Fibroblast of the aortic adventitia (primary cell): ENCODE data around the gene SCAPER. TPM values are rescaled to one million over a fixed set of nuclear protein-coding genes. Genes with fewer than 3 reads are reported as not detected.

ENCODE experiments used
- DNase-seq: peaks from one replicate; pipeline ENCODE4 v3.0.0-alpha.2; 2010; ENCODE audit warnings: low read depth
- H3K4me3 ChIP-seq: 2 replicates; pipeline ENCODE4 v1.5.1; 2011; ENCODE audit warnings: low read depth, mild to moderate bottlenecking, control low read depth, low read length, moderate library complexity
- total RNA-seq: library from RNA; depleted of rRNA; stranded (reverse); fragments of >200 nt; gene quantifications from 2 replicates; pipeline ENCODE4 v1.2.3, GENCODE V29; 2012; ENCODE audit warnings: low replicate concordance
- TF ChIP-seq, protein P1 (sequence below): IDR thresholded peaks from 2 replicates; pipeline ENCODE4 v1.5.1; 2011; ENCODE audit warnings: mild to moderate bottlenecking, low read length, control low read depth, inconsistent platforms; ENCODE audit not compliant: insufficient read depth

SCAPER gene
- total RNA-seq, 1 donor = 16.3 TPM

DNA sequence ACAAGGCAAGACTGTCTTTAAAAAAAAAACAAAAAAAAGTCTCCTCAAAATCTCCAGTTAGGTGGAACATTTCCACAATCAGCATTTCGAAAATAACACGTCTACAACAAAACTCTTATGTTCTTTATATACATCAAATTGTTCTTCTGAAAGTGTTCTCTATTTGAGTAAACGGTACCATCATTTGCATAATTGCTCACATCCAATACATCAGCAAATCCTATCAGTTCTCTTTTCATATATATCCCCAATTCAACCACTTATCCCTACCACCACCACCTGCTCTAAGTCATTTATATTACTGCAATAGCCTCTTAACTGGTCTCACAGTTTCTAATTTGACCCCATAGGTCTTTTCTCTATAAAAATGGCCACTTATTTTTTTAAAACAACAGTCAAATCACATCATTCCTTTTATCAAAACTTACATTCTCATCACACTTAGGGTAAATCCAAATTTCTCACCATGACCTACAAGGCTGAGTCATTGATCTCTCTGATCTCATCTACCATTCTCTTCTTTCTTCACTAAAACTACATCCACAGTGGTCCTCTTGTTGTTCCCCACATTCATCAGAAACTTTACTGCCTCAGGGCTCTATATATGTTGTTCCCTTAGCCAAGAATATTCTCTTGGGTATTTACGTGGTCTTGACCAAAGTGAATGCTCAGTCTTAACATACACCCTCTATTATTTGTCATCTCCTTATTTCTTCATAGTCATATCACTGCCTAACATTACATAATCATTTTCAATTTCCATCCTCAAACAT lies 237.0 kb downstream of the SCAPER start:
- no peak overlapping the region for H3K4me3 ChIP-seq
- TF ChIP-seq, protein P1, sequence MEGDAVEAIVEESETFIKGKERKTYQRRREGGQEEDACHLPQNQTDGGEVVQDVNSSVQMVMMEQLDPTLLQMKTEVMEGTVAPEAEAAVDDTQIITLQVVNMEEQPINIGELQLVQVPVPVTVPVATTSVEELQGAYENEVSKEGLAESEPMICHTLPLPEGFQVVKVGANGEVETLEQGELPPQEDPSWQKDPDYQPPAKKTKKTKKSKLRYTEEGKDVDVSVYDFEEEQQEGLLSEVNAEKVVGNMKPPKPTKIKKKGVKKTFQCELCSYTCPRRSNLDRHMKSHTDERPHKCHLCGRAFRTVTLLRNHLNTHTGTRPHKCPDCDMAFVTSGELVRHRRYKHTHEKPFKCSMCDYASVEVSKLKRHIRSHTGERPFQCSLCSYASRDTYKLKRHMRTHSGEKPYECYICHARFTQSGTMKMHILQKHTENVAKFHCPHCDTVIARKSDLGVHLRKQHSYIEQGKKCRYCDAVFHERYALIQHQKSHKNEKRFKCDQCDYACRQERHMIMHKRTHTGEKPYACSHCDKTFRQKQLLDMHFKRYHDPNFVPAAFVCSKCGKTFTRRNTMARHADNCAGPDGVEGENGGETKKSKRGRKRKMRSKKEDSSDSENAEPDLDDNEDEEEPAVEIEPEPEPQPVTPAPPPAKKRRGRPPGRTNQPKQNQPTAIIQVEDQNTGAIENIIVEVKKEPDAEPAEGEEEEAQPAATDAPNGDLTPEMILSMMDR = no peak
- no peak for DNase-seq

DNA sequence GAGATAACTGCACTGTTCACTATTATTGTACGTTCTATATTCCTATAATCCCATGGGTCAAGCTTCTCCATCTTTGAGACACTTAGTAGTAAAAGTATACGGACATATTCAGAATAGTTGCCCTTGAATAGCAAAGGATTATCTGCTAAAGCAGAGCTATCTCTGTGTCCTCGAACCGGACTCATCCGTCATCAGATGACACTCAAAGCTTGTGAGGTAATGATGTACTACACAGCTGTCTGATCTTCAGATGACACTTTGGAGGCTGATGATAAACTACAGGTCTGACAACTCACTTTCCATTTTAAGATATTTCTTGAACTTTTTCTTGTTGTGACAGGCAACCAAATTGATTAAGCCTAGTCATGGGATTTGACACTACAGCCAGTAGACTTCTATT lies 240.2 kb downstream of the SCAPER start:
- TF ChIP-seq, protein P1 = no peak
- H3K4me3 ChIP-seq = no peak overlapping the region
- no peak for DNase-seq

- DNase-seq = no peak
- no peak overlapping the region for H3K4me3 ChIP-seq
- TF ChIP-seq, protein P1 = no peak
Observed at GRCh38 chr15:76664411-76664810, 240.7 kb downstream of the SCAPER start.

DNA sequence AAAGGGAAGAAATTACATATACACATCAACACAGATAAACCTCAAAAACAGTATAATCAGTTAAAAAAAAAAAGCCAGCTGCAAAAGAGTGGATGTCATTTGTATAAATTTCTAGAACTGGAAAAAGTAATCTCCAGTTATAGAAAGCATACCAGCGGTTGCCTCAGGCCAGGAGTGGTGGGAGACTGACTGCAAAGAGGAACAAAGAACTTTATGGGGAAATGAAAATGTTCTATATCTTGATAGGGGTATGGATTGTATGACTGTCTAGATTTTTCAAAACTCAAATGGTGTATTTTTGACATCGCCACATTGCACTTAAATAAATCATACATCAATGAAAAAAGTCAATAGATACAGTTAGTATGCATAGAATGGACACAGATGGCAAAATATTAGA lies 241.6 kb downstream of the SCAPER start:
- DNase-seq = no peak
- TF ChIP-seq, protein P1 = no peak
- no peak overlapping the region for H3K4me3 ChIP-seq

DNA sequence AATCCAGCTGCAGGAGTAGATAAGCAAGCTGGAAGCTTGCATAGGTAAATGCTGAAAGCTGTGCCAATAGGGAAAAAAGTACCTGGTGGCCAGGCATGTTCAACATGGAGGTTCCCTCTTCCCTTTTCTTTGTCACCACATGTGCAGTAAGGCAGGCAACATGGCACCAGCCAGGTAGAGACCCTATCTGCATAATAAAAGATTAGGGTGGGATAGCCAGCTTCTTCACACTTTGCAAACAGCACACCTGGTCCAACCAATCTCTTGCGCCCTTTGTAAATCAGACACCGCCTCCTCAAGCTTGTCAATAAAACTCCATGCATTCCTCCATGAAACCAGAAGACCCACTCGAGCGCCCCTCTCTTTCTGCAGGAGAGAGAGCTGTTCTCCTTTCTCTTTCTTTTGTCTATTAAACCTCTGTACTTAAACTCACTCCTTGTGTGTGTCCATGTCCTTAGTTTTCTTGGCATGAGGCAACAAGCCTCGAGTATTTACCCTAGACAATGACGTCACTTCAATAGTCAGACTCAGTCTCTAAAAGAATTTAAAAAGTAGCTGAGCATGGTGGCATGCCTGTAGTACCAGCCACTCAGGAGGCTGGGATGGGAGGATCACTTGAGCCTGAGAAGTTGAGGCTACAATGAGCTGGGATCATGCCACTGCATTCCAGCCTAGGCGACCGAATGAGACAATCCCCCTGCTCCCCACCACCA lies 256.3 kb downstream of the SCAPER start:
- no peak overlapping the region for H3K4me3 ChIP-seq
- no peak for DNase-seq
- TF ChIP-seq, protein P1 = no peak

- DNase-seq = no peak
- TF ChIP-seq, protein P1 = no peak
Observed at GRCh38 chr15:76647612-76648011, 257.5 kb downstream of the SCAPER start.

More at GRCh38 chr15:76647612-76648011, 257.5 kb downstream of the SCAPER start:
- H3K4me3 ChIP-seq = no peak overlapping the region
